ENCODE results near the gene RGS16.

DNA sequence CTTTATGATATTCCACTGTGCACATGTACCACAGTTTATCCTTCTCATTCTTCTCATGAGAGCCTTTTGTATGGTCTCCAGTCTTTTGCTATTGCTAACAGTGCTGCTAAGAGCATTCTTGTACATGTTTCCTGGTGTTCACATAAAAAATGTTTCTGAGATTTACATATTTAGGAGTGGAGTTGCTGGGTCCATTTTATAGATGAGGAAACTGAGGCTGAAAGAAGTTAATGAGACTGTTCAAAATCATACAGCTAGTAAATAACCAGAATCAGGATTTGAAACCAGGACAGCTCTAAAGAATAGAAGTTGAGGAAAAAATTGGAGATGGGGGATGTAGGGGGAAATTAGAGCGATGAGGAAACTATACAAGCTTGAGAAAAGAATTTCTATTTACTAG lies 27.8 kb upstream of the RGS16 start:
- TF ChIP-seq RCOR1 (IDR thresholded peaks at IDR 0.05; ENCODE audit: low read length) = no peak
- no peak for TF ChIP-seq CTCF (IDR thresholded peaks at IDR 0.05)
- TF ChIP-seq USF2 (IDR thresholded peaks at IDR 0.05; ENCODE audit: borderline replicate concordance, low read depth, low read length) = no peak
- TF ChIP-seq CHD2 (IDR thresholded peaks at IDR 0.05; ENCODE audit: low read length, partially characterized antibody) = no peak
- no peak for TF ChIP-seq YY1 (IDR thresholded peaks at IDR 0.05; ENCODE audit: low read depth)
- TF ChIP-seq GABPA (IDR thresholded peaks at IDR 0.05; ENCODE audit: low read depth) = no peak
